Measurements from ENCODE around the gene GMNN.

- TF ChIP-seq, protein P1, sequence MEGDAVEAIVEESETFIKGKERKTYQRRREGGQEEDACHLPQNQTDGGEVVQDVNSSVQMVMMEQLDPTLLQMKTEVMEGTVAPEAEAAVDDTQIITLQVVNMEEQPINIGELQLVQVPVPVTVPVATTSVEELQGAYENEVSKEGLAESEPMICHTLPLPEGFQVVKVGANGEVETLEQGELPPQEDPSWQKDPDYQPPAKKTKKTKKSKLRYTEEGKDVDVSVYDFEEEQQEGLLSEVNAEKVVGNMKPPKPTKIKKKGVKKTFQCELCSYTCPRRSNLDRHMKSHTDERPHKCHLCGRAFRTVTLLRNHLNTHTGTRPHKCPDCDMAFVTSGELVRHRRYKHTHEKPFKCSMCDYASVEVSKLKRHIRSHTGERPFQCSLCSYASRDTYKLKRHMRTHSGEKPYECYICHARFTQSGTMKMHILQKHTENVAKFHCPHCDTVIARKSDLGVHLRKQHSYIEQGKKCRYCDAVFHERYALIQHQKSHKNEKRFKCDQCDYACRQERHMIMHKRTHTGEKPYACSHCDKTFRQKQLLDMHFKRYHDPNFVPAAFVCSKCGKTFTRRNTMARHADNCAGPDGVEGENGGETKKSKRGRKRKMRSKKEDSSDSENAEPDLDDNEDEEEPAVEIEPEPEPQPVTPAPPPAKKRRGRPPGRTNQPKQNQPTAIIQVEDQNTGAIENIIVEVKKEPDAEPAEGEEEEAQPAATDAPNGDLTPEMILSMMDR (conservative IDR thresholded peaks at IDR 0.05; ENCODE audit: low read depth, low read length) = no peak
- no peak for TF ChIP-seq EZH2 (IDR thresholded peaks at IDR 0.05; ENCODE audit: low read length, unreplicated experiment)
These were observed 27.7 kb downstream of the GMNN start for GRCh38 chr6:24802271-24803059.
